A549 (cell line): Measurements from ENCODE around the gene DLG2.

ENCODE experiments used
- CHD4 ChIP-seq: fragments of 200-600 bp; sonication (generic); IDR thresholded peaks from 2 replicates; pipeline ENCODE4 v1.6.1; 2016; ENCODE audit warnings: antibody characterized with exemption, mild to moderate bottlenecking, borderline replicate concordance
- MYC ChIP-seq: IDR thresholded peaks from 2 replicates; pipeline ENCODE4 v1.6.1; 2012; ENCODE audit warnings: mild to moderate bottlenecking, inconsistent platforms, low read length, improper control_type of control experiment, borderline replicate concordance
- NFE2L2 ChIP-seq: fragments of 150-350 bp; conservative IDR thresholded peaks from 2 replicates; pipeline ENCODE4 v1.6.1; 2014; ENCODE audit warnings: low read length
- NR3C1 ChIP-seq: fragments of >200 bp; sonication (Bioruptor Twin); formaldehyde crosslinking; IDR thresholded peaks from 3 replicates; pipeline ENCODE4 v1.6.1; 2017
- PBX3 ChIP-seq: IDR thresholded peaks from 2 replicates; pipeline ENCODE4 v1.6.1; 2012
- POLR2A ChIP-seq: IDR thresholded peaks from 2 replicates; pipeline ENCODE4 v1.6.1; 2012; ENCODE audit warnings: mild to moderate bottlenecking, low read length
- RAD21 ChIP-seq, 2 experiments: fragments of >200 bp in 1 of 2; sonication (Bioruptor Twin) in 1 of 2; formaldehyde crosslinking in 1 of 2; IDR thresholded peaks in 1 of 2; conservative IDR thresholded peaks in 1 of 2; 2 replicates in 1 of 2; 3 replicates in 1 of 2; pipeline ENCODE4 v1.6.1; 2012 to 2018; ENCODE audit warnings: inconsistent platforms in 1 of 2
- REST ChIP-seq: fragments of 200-600 bp; sonication (generic); IDR thresholded peaks from 2 replicates; pipeline ENCODE4 v1.6.1; 2016; ENCODE audit warnings: antibody characterized with exemption, mild to moderate bottlenecking, moderate library complexity
- TF ChIP-seq, protein P1 (sequence below): fragments of >200 bp; sonication (Bioruptor Twin); formaldehyde crosslinking; IDR thresholded peaks from 3 replicates; pipeline ENCODE4 v1.5.1; 2016
- TF ChIP-seq, protein P2 (sequence below): IDR thresholded peaks from 2 replicates; pipeline ENCODE4 v1.6.1; 2012

- TF ChIP-seq CHD4 (no peak), POLR2A (no peak), PBX3 (no peak), REST (no peak), NR3C1 (no peak), NFE2L2 (no peak), RAD21 (conservative IDR thresholded peaks at IDR 0.05 in 1 of 2, IDR thresholded peaks at IDR 0.05 in 1 of 2) (no peak), MYC (no peak)
- TF ChIP-seq, protein P1, sequence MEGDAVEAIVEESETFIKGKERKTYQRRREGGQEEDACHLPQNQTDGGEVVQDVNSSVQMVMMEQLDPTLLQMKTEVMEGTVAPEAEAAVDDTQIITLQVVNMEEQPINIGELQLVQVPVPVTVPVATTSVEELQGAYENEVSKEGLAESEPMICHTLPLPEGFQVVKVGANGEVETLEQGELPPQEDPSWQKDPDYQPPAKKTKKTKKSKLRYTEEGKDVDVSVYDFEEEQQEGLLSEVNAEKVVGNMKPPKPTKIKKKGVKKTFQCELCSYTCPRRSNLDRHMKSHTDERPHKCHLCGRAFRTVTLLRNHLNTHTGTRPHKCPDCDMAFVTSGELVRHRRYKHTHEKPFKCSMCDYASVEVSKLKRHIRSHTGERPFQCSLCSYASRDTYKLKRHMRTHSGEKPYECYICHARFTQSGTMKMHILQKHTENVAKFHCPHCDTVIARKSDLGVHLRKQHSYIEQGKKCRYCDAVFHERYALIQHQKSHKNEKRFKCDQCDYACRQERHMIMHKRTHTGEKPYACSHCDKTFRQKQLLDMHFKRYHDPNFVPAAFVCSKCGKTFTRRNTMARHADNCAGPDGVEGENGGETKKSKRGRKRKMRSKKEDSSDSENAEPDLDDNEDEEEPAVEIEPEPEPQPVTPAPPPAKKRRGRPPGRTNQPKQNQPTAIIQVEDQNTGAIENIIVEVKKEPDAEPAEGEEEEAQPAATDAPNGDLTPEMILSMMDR = no peak
- TF ChIP-seq, protein P2, sequence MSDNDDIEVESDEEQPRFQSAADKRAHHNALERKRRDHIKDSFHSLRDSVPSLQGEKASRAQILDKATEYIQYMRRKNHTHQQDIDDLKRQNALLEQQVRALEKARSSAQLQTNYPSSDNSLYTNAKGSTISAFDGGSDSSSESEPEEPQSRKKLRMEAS = no peak
Observed at GRCh38 chr11:83793310-83793709, 1833.8 kb downstream of the DLG2 start.
